HG03520 (cell line): Measurements from ENCODE around the gene CDH22.

Experiments
- ATAC-seq: cut with Tn5 transposase; IDR thresholded peaks from one replicate; pipeline ENCODE4 v1.9.1; 2021; ENCODE audit warnings: mild to moderate bottlenecking, moderate library complexity; ENCODE audit not compliant: unreplicated experiment

CDH22 gene

GRCh38 chr20:46127396-46128010 is 180.8 kb downstream of the CDH22 start:
- no peak for ATAC-seq

DNA sequence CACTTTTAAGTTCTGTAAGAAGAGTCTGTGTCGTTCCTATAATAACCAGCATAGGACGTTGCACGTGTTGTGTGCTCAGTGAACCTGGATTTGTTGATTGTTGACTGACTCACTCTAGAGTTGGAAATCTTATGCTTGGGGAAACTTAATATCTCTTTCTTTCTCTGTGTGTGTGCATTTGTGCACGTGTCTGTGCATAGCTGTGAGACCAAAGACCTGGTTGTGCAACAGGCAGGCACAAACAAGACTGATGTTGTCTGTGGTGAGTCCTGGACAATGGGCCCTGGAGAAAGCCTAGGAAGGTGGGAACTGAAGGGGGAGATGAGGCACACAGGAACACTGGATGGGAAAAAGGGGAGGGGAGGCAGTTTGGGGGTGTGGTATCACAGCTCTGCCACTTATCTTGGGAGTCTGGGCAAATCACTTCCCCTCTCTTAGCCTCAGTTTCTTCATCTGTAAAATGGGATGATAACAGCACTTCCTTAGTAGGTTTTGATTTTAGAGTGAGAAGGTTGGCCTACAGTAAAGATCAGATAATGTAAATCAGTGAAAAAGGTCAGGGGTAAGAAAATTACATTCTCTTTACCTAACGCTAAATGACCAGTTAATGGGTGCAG is 181.8 kb downstream of the CDH22 start:
- ATAC-seq, result no peak
